ENCODE results near the gene FOXRED1. TPM values are rescaled to one million over a fixed set of nuclear protein-coding genes. Genes with fewer than 3 reads are reported as not detected.

Gene FOXRED1
- total and polyA plus RNA-seq, 2 of the 4 experiments (the other 2 are of a cell fraction): 15.1 to 28.3 TPM

DNA sequence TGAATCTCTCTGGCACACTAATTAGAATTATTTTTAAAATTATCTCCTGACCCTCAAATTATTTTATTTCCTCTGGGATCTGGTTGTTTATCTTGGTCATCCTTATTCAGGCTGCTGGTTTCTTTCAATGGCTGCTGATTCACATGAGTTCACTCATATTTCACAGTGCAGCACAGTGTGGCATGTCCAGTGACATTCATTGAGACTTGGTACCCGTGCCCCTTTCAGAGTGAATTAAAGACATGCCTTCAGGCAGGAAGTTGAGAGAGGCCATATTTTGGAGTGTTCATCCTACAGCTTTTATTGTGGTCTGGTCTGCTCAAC is 48.4 kb downstream of the FOXRED1 start:
- H3K9me1 ChIP-seq (ENCODE audit: insufficient read depth, low read length): peaks cover 18% of the 10 kb centered on the region
- H4K5ac ChIP-seq (ENCODE audit: low read depth, low read length): peak overlapping the region; percentile 58
- peak overlapping the region; percentile 78 for H3K9ac ChIP-seq (ENCODE audit: low read depth, low read length)
- H3K79me1 ChIP-seq (ENCODE audit: low read depth in 1 of 2, low read length in 2 of 2): peaks cover 4 to 18% of the 10 kb centered on the region in 2 experiments; a peak in 3 of 4 replicates
- no TSS peak for BruUV-seq (replicated peaks)
- peak overlapping the region; percentile 61 for H3K14ac ChIP-seq (replicated peaks; ENCODE audit: low read depth, low read length)
- H2BK120ac ChIP-seq (ENCODE audit: low read depth, low read length): peak overlapping the region; percentile 78
- peak overlapping the region; percentile 92 for H3K27ac ChIP-seq (ENCODE audit: insufficient read depth, low read length)
- CTCF ChIA-PET: no interaction called here
- POLR2A ChIA-PET (ENCODE audit: unreplicated experiment): interaction anchor here (0.6 kb wide), 2 partner anchors 639 to 1316 kb away, joined by 7 read pairs; no protein-coding TSS in a partner anchor
- peak overlapping the region; percentile 78; the same call in 1 of the 2 replicates for H2AK5ac ChIP-seq (ENCODE audit: low read depth, low read length)
- TF ChIP-seq RAD21 (IDR thresholded peaks at IDR 0.05; ENCODE audit: low read length) (no peak), MAFK (IDR thresholded peaks at IDR 0.05; ENCODE audit: low read depth, low read length) (no peak), SMC3 (IDR thresholded peaks at IDR 0.05; ENCODE audit: low read depth, low read length) (no peak), NFE2L2 (IDR thresholded peaks at IDR 0.05; ENCODE audit: low read depth, low read length) (no peak), MAZ (IDR thresholded peaks at IDR 0.05; ENCODE audit: borderline replicate concordance, low read depth, low read length) (no peak), MXI1 (IDR thresholded peaks at IDR 0.05; ENCODE audit: borderline replicate concordance, low read depth, low read length) (no peak), RCOR1 (IDR thresholded peaks at IDR 0.05; ENCODE audit: insufficient replicate concordance, low read length) (no peak), POLR2A (IDR thresholded peaks at IDR 0.05; ENCODE audit: low read depth, low read length) (no peak), FOS (IDR thresholded peaks at IDR 0.05; ENCODE audit: low read depth, low read length) (no peak), CEBPB (IDR thresholded peaks at IDR 0.05; ENCODE audit: low read depth, low read length) (no peak), RFX5 (IDR thresholded peaks at IDR 0.05; ENCODE audit: low read depth, low read length) (no peak), BHLHE40 (IDR thresholded peaks at IDR 0.05; ENCODE audit: low read depth, low read length) (no peak), CHD1 (IDR thresholded peaks at IDR 0.05; ENCODE audit: low read depth, low read length) (no peak)
- TF ChIP-seq, protein P1, sequence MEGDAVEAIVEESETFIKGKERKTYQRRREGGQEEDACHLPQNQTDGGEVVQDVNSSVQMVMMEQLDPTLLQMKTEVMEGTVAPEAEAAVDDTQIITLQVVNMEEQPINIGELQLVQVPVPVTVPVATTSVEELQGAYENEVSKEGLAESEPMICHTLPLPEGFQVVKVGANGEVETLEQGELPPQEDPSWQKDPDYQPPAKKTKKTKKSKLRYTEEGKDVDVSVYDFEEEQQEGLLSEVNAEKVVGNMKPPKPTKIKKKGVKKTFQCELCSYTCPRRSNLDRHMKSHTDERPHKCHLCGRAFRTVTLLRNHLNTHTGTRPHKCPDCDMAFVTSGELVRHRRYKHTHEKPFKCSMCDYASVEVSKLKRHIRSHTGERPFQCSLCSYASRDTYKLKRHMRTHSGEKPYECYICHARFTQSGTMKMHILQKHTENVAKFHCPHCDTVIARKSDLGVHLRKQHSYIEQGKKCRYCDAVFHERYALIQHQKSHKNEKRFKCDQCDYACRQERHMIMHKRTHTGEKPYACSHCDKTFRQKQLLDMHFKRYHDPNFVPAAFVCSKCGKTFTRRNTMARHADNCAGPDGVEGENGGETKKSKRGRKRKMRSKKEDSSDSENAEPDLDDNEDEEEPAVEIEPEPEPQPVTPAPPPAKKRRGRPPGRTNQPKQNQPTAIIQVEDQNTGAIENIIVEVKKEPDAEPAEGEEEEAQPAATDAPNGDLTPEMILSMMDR (conservative IDR thresholded peaks at IDR 0.05; ENCODE audit: low read depth, low read length): no peak
- TF ChIP-seq, protein P2, sequence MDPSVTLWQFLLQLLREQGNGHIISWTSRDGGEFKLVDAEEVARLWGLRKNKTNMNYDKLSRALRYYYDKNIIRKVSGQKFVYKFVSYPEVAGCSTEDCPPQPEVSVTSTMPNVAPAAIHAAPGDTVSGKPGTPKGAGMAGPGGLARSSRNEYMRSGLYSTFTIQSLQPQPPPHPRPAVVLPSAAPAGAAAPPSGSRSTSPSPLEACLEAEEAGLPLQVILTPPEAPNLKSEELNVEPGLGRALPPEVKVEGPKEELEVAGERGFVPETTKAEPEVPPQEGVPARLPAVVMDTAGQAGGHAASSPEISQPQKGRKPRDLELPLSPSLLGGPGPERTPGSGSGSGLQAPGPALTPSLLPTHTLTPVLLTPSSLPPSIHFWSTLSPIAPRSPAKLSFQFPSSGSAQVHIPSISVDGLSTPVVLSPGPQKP (IDR thresholded peaks at IDR 0.05; ENCODE audit: borderline replicate concordance, low read depth, low read length): no peak
- TF ChIP-seq, protein P3, sequence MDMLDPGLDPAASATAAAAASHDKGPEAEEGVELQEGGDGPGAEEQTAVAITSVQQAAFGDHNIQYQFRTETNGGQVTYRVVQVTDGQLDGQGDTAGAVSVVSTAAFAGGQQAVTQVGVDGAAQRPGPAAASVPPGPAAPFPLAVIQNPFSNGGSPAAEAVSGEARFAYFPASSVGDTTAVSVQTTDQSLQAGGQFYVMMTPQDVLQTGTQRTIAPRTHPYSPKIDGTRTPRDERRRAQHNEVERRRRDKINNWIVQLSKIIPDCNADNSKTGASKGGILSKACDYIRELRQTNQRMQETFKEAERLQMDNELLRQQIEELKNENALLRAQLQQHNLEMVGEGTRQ (IDR thresholded peaks at IDR 0.05; ENCODE audit: low read depth, low read length): no peak
- peak; percentile 25 for DNase-seq
- no peaks in the 10 kb centered on the region for H3K27me3 ChIP-seq (ENCODE audit: control insufficient read depth, insufficient read depth, low read length)
- H3K4me2 ChIP-seq (ENCODE audit: low read depth, low read length): peak overlapping the region; percentile 85
- peak overlapping the region; percentile 96; the same call in 2 of the 3 replicates for H2BK15ac ChIP-seq (ENCODE audit: low read depth, low read length)
- peak overlapping the region; percentile 98 for H2AK9ac ChIP-seq (replicated peaks; ENCODE audit: low read depth, low read length, poor library complexity)
- peak overlapping the region; percentile 91 for H2AFZ ChIP-seq (replicated peaks; ENCODE audit: low read length, poor library complexity)
- H2BK20ac ChIP-seq (ENCODE audit: low read depth, low read length): peak overlapping the region; percentile 71
- no peaks in the 10 kb centered on the region for H3K9me3 ChIP-seq (ENCODE audit: control insufficient read depth, insufficient read depth, low read length)
- intact Hi-C loops (cut with micrococcal nuclease) (loop anchor here (10.0 kb wide), 2 partner anchors 287 to 1177 kb away; no protein-coding TSS in a partner anchor), dilution Hi-C loops (cut with HindIII; ENCODE audit: low sequenced_read_pairs, unreplicated experiment) (no loop called here), in situ Hi-C loops (cut with MboI; ENCODE audit: low sequenced_read_pairs) (loop anchor here (10.0 to 25.0 kb wide), 3 partner anchors 97 to 1020 kb away; no protein-coding TSS in a partner anchor)
- peak overlapping the region; percentile 85 for H3K4ac ChIP-seq (ENCODE audit: low read depth, low read length)
- peak overlapping the region; percentile 78; the same call in 1 of the 2 replicates for H3K23ac ChIP-seq (ENCODE audit: low read depth, low read length)
- H4K91ac ChIP-seq (ENCODE audit: insufficient read depth, low read depth, low read length): peak overlapping the region; percentile 96
- WGBS, 2 experiments (ENCODE audit: extremely low coverage in 2 of 2, insufficient read length in 1 of 2): 0% methylated on average over 1 of the region's 1 CpG; no CpG with 5 or more reads in 1 of the 2 experiments
- H3K36me3 ChIP-seq (ENCODE audit: control insufficient read depth, insufficient read depth, low read length): peaks cover 1% of the 10 kb centered on the region; the same call in 1 of the 2 replicates
- no peak; the same call in 1 of the 2 replicates for ATAC-seq (ENCODE audit: low read depth)
- H2BK5ac ChIP-seq (ENCODE audit: low read depth, low read length, poor library complexity, severe bottlenecking): peak overlapping the region; percentile 93
- peak overlapping the region; percentile 71 to 86 for H4K8ac ChIP-seq (ENCODE audit: low read depth in 2 of 2, low read length in 2 of 2)
- H3K18ac ChIP-seq (ENCODE audit: low read depth, low read length): peak overlapping the region; percentile 77
- no peaks in the 10 kb centered on the region for H4K20me1 ChIP-seq (ENCODE audit: insufficient read depth, low read length)
- peaks cover 18% of the 10 kb centered on the region for H3K4me1 ChIP-seq (ENCODE audit: control insufficient read depth, insufficient read depth, low read length)
- H3K4me3 ChIP-seq (ENCODE audit: insufficient read depth, low read depth, low read length): no peak overlapping the region
- H3K56ac ChIP-seq (ENCODE audit: extremely low read depth, insufficient read depth, low read length): peak overlapping the region; percentile 92; the same call in 1 of the 2 replicates

Measured in IMR-90 (cell line).